CD4-positive, alpha-beta T cell (primary cell): ENCODE data around the gene KRTCAP2. TPM values are rescaled to one million over a fixed set of nuclear protein-coding genes. Genes with fewer than 3 reads are reported as not detected.

Experiments used
- ATAC-seq: fragments of 200-7000 bp; cut with Tn5 transposase; one replicate; pipeline ENCODE4 v1.10.0; 2022; ENCODE audit warnings: mild to moderate bottlenecking; ENCODE audit not compliant: poor library complexity
- CTCF ChIA-PET: fragments of 350-600 bp; sonication (Branson Sonifier 250); formaldehyde crosslinking; loops from one replicate; lab custom pipeline; 2021; ENCODE audit warnings: antibody characterized with exemption, inconsistent platforms; lab: Charles Lee
- POLR2A ChIA-PET: fragments of 350-600 bp; sonication (Branson Sonifier 250); formaldehyde crosslinking; loops from one replicate; lab custom pipeline; 2021; ENCODE audit warnings: antibody characterized with exemption, inconsistent platforms; lab: Charles Lee
- DNase-seq, 14 experiments: peaks; one replicate each; pipeline ENCODE4 v3.0.0-alpha.2; 2013 to 2020; ENCODE audit warnings: mixed read lengths in 2 of 14
- H3K27ac ChIP-seq, 2 donors: one replicate each; pipeline versions ENCODE4 v1.5.1 to v1.7.0; 2013; ENCODE audit warnings: low read length in 2 of 2, low read depth in 1 of 2, mild to moderate bottlenecking in 1 of 2
- H3K27me3 ChIP-seq, 2 experiments: 1 replicate in 1 of 2; 2 replicates in 1 of 2; pipeline versions ENCODE4 v1.6.1 to v1.7.0; 2013; ENCODE audit warnings: low read length in 2 of 2, control low read depth in 1 of 2, mild to moderate bottlenecking in 1 of 2, moderate library complexity in 1 of 2; ENCODE audit not compliant: insufficient read depth in 2 of 2, control insufficient read depth in 1 of 2
- H3K36me3 ChIP-seq: one replicate; pipeline ENCODE4 v1.6.1; 2013; ENCODE audit warnings: low read length, control low read depth; ENCODE audit not compliant: insufficient read depth
- H3K4me1 ChIP-seq: one replicate; pipeline ENCODE4 v1.6.1; 2013; ENCODE audit warnings: low read length, control low read depth; ENCODE audit not compliant: insufficient read depth
- H3K4me3 ChIP-seq: one replicate; pipeline ENCODE4 v1.5.1; 2013; ENCODE audit warnings: mild to moderate bottlenecking, low read length, moderate library complexity
- H3K9me3 ChIP-seq, 2 experiments: 1 replicate in 1 of 2; 2 replicates in 1 of 2; pipeline versions ENCODE4 v1.6.1 to v1.7.0; 2013; ENCODE audit warnings: low read length in 2 of 2, mild to moderate bottlenecking in 2 of 2, control low read depth in 1 of 2, moderate library complexity in 1 of 2; ENCODE audit not compliant: control insufficient read depth in 1 of 2, insufficient read depth in 1 of 2
- H3K27ac Mint-ChIP-seq: one replicate; pipeline ENCODE4 v1.8.0; 2020; ENCODE audit warnings: mixed read lengths
- H3K27me3 Mint-ChIP-seq: one replicate; pipeline ENCODE4 v1.8.0; 2021; ENCODE audit warnings: mixed read lengths
- H3K36me3 Mint-ChIP-seq: one replicate; pipeline ENCODE4 v1.8.0; 2021; ENCODE audit warnings: low read depth, mixed read lengths
- H3K4me1 Mint-ChIP-seq: one replicate; pipeline ENCODE4 v1.8.0; 2021; ENCODE audit warnings: low read depth, mixed read lengths
- H3K4me3 Mint-ChIP-seq: one replicate; pipeline ENCODE4 v1.8.0; 2020; ENCODE audit warnings: mild to moderate bottlenecking, mixed read lengths
- H3K9me3 Mint-ChIP-seq: one replicate; pipeline ENCODE4 v1.8.0; 2020; ENCODE audit warnings: mixed read lengths
- intact Hi-C, 2 experiments: fragments of 100-400 bp; cut with DNase I in 1 of 2; cut with micrococcal nuclease in 1 of 2; formaldehyde crosslinking; loops; one replicate each; pipeline versions ENCODE4 v1.15.1 to v1.9.0; 2023 to 2025; cut with DNase I, micrococcal nuclease
- total RNA-seq, 174 experiments: library from RNA in 2 of 174; stranded (reverse) in 2 of 174; gene quantifications; one replicate each; pipeline ENCODE4 v1.2.3 and lab custom pipeline; 2021 to 2026
- TF ChIP-seq, protein P1 (sequence below): fragments of 200-600 bp; IDR thresholded peaks from one replicate; pipeline ENCODE4 v1.8.0; 2022; ENCODE audit warnings: antibody characterized with exemption, mild to moderate bottlenecking

Gene KRTCAP2
- total RNA-seq, 2 experiments from 2014 or later: 77.8 TPM

DNA sequence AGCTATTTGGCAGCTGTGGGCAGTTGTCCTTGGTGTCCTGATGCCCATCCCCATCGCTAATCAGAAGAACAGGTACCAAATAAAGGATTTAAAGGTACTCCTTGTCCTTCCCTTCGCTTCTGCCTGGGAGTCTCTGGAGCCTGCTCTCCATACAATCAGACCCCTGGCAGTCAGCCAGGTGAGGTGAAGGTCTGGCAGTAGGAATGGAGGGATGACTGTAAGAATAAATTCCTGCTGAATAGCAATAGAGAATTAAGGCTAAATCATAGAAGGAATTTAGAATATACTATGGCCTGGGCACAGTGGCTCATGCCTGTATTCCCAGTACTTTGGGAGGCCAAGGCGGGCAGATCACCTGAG, 25.4 kb upstream of the KRTCAP2 start:
- Mint-ChIP-seq H3K4me1 (peaks cover 13% of the 10 kb centered on the region), H3K36me3 (peaks cover 5% of the 10 kb centered on the region), H3K9me3 (no peaks in the 10 kb centered on the region), H3K27ac (no peak overlapping the region), H3K4me3 (no peak overlapping the region), H3K27me3 (no peaks in the 10 kb centered on the region)
- ATAC-seq: no peak
- no peaks in the 10 kb centered on the region for H3K36me3 ChIP-seq
- POLR2A ChIA-PET: interaction anchor here (0.6 kb wide), 1 partner anchor 491 kb away, joined by 3 read pairs; no protein-coding TSS in a partner anchor
- intact Hi-C loops: no loop called here
- no peaks in the 10 kb centered on the region for H3K27me3 ChIP-seq
- CTCF ChIA-PET: no interaction called here
- DNase-seq: no peak
- TF ChIP-seq, protein P1, sequence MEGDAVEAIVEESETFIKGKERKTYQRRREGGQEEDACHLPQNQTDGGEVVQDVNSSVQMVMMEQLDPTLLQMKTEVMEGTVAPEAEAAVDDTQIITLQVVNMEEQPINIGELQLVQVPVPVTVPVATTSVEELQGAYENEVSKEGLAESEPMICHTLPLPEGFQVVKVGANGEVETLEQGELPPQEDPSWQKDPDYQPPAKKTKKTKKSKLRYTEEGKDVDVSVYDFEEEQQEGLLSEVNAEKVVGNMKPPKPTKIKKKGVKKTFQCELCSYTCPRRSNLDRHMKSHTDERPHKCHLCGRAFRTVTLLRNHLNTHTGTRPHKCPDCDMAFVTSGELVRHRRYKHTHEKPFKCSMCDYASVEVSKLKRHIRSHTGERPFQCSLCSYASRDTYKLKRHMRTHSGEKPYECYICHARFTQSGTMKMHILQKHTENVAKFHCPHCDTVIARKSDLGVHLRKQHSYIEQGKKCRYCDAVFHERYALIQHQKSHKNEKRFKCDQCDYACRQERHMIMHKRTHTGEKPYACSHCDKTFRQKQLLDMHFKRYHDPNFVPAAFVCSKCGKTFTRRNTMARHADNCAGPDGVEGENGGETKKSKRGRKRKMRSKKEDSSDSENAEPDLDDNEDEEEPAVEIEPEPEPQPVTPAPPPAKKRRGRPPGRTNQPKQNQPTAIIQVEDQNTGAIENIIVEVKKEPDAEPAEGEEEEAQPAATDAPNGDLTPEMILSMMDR: no peak
- H3K4me3 ChIP-seq: no peak overlapping the region
- H3K27ac ChIP-seq: no peak overlapping the region
- H3K9me3 ChIP-seq: no peaks in the 10 kb centered on the region
- H3K4me1 ChIP-seq: peaks cover 21% of the 10 kb centered on the region

DNA sequence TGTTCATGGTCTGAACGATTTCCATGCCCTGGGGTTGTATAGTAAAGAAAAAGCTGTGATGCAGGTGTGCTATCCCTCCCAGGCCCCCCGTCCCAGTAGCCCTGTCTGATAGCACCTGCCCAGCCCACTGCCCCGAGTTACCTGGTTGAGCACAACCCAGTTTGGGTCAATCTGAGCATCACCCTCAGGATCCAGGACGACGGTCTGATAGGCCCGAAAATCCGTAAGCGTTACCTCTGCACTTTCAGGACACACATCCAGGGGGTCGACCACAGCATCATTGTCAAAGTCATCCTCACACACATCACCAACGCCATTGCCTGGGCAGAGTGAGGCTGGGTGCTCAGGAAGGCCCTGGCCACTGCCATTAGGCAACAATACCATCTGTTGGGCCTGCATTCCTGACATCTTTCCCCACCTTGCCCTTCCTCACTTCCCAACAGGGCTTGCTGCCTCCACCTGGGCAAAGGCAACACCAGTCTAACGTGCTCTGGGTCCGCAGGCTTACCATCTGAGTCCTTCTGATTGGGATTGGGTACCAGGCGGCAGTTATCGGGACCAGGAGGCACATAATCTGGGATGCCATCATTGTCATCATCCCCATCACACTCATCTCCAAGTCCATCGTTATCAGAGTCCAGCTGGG, 24.9 kb upstream of the KRTCAP2 start:
- H3K4me3 ChIP-seq: no peak overlapping the region
- ATAC-seq: no peak
- Mint-ChIP-seq H3K4me3 (no peak overlapping the region), H3K27me3 (no peaks in the 10 kb centered on the region), H3K4me1 (peaks cover 18% of the 10 kb centered on the region), H3K36me3 (peaks cover 5% of the 10 kb centered on the region), H3K9me3 (no peaks in the 10 kb centered on the region), H3K27ac (no peak overlapping the region)
- TF ChIP-seq, protein P1: no peak
- no peaks in the 10 kb centered on the region for H3K36me3 ChIP-seq
- no peak overlapping the region for H3K27ac ChIP-seq
- H3K9me3 ChIP-seq: no peaks in the 10 kb centered on the region
- DNase-seq: no peak
- intact Hi-C loops: no loop called here
- ChIA-PET POLR2A (no interaction called here), CTCF (no interaction called here)
- H3K4me1 ChIP-seq: peaks cover 26% of the 10 kb centered on the region
- H3K27me3 ChIP-seq: no peaks in the 10 kb centered on the region

DNA sequence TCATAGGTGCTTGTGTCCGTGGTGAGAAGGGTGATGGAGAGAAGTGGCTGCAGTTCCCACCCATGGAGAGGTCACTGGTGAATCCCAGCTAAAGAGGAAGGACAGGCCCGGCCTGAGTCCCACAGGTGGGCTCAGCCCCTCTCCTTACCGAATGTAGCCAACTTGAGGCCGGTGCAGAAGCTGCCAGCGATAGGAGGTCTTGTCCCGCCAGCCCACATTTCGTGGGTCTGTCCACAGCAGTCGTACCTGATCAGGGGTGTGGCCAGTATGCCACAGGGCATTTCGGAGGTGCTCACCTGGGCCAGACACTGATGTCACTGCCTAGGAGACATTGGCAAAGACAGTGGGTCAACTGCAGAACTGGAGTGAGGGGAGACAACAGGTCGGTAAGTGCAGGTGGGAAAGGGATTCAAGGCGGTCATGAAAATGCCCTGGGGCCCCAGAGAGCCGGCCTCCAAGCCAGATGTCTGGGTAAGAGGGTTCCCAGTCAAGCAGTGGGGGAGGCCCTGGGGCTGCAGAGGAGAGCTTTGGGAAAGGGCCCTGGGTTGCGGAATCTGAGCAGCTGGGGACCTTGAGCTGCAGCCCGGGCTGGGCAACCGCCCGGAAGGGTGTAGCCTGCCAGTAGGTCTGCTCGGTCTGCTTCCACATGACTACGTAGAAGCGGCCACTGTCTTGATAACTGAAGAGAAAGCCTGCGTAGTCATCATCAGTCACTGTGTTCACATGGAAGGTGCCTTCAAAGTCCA, 24.0 kb upstream of the KRTCAP2 start:
- Histone ChIP-seq H3K36me3 (no peaks in the 10 kb centered on the region), H3K4me3 (no peak overlapping the region), H3K4me1 (peaks cover 35% of the 10 kb centered on the region), H3K27ac (no peak overlapping the region), H3K9me3 (no peaks in the 10 kb centered on the region), H3K27me3 (no peaks in the 10 kb centered on the region)
- ChIA-PET POLR2A (no interaction called here), CTCF (no interaction called here)
- no peaks in the 10 kb centered on the region for H3K27me3 Mint-ChIP-seq
- H3K4me3 Mint-ChIP-seq: no peak overlapping the region
- peaks cover 27% of the 10 kb centered on the region for H3K4me1 Mint-ChIP-seq
- H3K9me3 Mint-ChIP-seq: no peaks in the 10 kb centered on the region
- intact Hi-C loops: no loop called here
- peaks cover 5% of the 10 kb centered on the region for H3K36me3 Mint-ChIP-seq
- no peak for ATAC-seq
- TF ChIP-seq, protein P1: no peak
- no peak overlapping the region for H3K27ac Mint-ChIP-seq
- peak in 1 of 14 experiments; percentile 27 for DNase-seq
